PC-9 (cell line): ENCODE results near the gene ARAP3.

ENCODE experiments used
- CTCF ChIP-seq: fragments of 200-600 bp; sonication (generic); conservative IDR thresholded peaks from 2 replicates; pipeline ENCODE4 v1.6.1; 2017; ENCODE audit warnings: mixed run types, antibody characterized with exemption, mild to moderate bottlenecking, moderate library complexity
- EZH2 ChIP-seq: fragments of 200-600 bp; sonication (generic); IDR thresholded peaks from 2 replicates; pipeline ENCODE4 v1.8.0; 2017; ENCODE audit warnings: antibody characterized with exemption, low read depth

- TF ChIP-seq CTCF (no peak), EZH2 (no peak)
Observed at GRCh38 chr5:141680178-141680577, 1.9 kb downstream of the ARAP3 start.
